ENCODE results near the gene GRK5.

Gene GRK5

GRCh38 chr10:119299531-119299930 lies 92.2 kb downstream of the GRK5 start:
- no peak for DNase-seq (ENCODE audit: low read depth)

GRCh38 chr10:119301397-119301796 lies 94.0 kb downstream of the GRK5 start:
- peak; percentile 55 for DNase-seq (ENCODE audit: low read depth)

DNA sequence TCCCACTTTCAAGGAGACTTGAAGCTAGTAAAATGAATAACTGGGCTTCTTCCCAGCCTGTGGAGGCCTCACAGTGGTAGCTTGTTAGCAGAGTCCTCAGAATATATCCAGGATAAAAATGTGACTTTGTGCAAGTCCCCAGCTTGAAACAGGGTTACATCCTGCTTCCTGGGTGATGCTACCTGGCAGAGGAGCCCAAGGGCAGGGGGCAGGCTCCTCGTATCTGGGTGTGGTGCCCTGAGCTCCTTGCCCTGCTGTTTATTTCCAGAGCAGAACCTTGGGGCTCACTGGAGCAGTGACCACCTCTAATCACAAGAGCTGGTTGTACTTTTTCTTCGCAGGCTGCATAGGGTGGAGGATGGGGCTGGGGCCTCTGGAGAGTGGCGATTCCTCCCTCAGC lies 94.8 kb downstream of the GRK5 start:
- DNase-seq (ENCODE audit: low read depth) = no peak

- DNase-seq (ENCODE audit: low read depth) = no peak
Observed at GRCh38 chr10:119302591-119303253, 95.4 kb downstream of the GRK5 start.

DNA sequence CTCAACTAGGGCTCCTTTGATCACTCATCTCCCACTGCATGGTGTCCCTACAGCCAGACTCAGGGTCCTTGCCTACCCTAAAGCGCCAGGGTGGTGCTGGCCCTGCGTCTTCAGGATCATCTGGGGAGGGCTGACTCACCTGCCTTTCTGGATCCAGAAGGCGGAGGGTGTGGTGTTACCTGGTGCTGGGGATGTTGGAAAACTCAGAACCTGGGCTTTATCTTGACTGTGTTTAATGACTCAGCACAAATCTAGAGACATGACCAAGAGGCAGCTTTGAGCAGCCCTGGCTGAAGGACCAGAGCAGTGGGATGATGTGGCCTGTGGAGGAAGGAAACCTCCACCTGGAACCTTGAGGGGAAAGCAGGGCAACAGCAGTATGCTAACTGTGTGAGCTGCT lies 96.5 kb downstream of the GRK5 start:
- DNase-seq (ENCODE audit: low read depth) = no peak

DNA sequence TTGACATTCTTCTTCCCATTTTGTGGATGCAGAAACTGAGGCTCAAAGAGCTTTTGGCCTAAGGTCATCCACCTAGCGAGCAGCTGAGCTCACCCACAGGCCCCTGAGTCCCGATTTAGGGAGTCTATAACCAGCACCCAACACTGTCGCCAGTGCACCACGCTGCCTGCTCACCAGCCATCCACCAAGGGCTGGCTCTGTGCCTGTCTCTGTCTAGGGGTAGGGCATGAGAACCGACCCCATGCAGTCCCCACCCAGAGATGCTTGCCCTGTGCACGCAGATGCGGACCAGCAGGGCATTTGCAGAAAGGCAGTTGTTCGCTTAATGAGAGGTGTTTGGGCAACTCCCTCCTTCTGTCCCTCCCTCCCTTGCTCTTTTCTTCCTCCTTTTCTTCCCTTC lies 97.2 kb downstream of the GRK5 start:
- DNase-seq (ENCODE audit: low read depth) = no peak

GRCh38 chr10:119305860-119306513 lies 98.6 kb downstream of the GRK5 start:
- peak; percentile 85 for DNase-seq (ENCODE audit: low read depth)

DNA sequence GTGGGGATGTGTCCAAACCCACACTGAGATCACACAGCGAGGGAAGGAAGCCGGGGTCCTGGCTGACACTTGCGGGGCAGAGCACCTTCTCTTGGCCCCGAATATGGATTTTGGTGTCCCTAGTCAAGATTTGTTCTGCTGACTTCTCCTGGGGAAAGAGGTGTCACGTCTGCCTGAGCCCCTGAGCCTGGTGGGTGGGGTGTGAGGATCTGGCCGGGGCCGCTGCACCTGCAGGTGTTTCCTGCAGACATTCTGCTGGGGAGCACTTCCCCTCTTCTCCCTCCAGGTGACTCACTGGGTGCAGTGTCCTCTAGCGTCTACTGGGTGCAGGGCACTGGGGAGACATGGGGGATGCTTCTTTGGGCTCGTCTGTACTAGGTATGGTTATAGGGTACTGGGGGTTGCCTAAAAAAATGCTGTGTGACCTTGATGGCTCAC lies 99.2 kb downstream of the GRK5 start:
- peak; percentile 61 for DNase-seq (ENCODE audit: low read depth)

- DNase-seq (ENCODE audit: low read depth) = no peak
Observed at GRCh38 chr10:119306986-119307392, 99.6 kb downstream of the GRK5 start.

DNA sequence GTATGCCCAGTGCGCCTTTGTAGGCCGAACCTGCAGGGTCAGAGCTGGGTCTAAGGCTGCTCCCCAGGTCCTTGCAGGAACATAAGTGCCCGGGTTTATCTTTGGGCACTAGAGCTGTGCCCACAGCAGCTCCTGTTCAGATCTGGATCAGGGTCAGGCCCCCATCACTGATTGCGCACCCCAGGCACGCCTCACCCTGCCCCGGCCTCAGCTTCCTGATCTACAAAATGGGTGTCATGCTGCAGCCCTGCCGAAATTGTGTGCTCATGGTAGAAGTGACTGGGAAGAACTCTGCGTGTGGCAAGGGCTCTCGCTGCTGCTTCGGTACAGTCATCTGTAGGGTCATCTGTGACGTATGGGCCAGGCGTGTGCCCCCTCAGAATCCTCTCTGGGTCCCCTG lies 100.7 kb downstream of the GRK5 start:
- no peak for DNase-seq (ENCODE audit: low read depth)

- DNase-seq (ENCODE audit: low read depth) = no peak
Observed at GRCh38 chr10:119308551-119309422, 101.4 kb downstream of the GRK5 start.

- DNase-seq (ENCODE audit: low read depth) = no peak
Observed at GRCh38 chr10:119309423-119309770, 102.0 kb downstream of the GRK5 start.

DNA sequence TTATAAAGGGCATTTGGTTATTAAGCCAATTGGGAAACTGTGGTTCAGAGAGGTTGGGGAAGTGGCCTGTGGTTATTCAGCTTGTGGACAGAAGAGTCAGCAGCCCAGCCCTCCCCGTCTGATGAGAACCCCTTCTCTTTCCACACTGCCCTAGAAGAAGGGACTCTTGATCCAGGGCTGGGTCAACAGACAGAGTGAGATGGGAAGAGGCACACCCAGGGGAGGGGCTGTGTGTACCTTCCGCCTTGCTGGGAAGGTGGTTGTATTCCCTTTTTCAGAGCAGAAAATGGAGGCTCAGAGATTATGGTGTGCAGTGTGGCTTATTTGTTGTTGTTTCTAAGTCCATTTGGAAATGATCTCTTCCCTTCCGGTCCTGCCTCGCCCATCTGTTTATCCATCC lies 103.4 kb downstream of the GRK5 start:
- DNase-seq (ENCODE audit: low read depth) = no peak

DNA sequence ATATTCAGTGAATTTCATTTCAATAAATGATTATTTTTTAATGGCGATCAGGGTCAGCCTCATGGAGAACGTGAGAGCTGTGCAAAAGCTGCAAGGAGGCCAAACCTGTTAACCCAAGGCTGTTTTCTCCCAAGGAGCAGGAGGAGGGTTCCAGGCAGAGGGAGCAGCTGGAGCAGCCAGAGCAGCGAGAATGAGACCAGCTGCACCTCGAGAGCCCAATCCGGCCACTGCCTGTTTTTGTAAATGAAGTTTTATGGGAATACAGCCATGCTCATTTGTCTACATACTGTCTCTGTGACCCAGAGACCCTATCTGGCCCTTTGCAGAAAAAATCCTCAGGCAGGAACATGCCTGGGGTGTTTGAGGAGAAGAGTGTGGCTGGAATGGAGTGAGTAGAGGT lies 104.9 kb downstream of the GRK5 start:
- no peak for DNase-seq (ENCODE audit: low read depth)

GRCh38 chr10:119313024-119313423 lies 105.7 kb downstream of the GRK5 start:
- no peak for DNase-seq (ENCODE audit: low read depth)

DNA sequence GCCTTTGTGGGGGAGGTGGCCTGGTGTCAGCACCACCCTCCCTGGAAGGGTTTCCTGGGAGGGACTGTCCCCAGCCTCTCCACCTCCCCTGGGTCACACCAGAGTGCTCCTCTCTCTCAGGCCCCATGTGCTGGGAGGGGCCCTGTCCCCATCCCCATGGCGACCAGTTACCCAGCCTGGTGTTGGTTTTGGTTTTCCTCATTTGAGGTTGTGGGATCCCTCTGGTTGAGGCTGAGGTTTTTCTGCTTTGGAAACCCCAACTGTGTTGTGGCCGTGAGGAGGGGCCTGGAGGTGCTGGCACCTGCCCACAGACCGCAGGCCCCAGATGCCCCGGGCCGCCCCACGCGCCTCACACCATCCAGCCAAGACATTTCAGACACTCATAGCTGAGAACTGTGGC lies 106.3 kb downstream of the GRK5 start:
- DNase-seq (ENCODE audit: low read depth) = peak; percentile 30

DNA sequence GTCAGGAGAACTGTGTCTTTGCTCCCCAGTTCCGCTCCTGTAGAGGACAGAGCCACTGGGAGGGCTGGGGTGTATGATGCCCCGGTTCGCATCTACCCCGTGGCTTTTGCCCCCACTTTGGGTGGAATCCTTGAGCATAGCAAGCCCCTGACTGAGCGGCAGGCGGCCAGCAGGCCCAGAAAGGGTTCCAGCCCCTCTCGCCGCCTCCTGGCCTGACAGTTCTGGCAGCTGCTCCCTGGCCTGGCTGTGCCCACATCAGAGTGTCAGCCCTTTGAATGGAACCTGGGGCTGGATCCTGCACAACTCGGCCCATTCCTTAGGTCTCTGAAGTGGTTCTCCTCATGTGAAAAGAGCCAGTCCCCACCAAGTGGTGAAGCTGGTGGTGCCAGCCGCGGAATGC lies 106.7 kb downstream of the GRK5 start:
- DNase-seq (ENCODE audit: low read depth) = no peak

GRCh38 chr10:119314486-119314885 lies 107.1 kb downstream of the GRK5 start:
- no peak for DNase-seq (ENCODE audit: low read depth)

DNA sequence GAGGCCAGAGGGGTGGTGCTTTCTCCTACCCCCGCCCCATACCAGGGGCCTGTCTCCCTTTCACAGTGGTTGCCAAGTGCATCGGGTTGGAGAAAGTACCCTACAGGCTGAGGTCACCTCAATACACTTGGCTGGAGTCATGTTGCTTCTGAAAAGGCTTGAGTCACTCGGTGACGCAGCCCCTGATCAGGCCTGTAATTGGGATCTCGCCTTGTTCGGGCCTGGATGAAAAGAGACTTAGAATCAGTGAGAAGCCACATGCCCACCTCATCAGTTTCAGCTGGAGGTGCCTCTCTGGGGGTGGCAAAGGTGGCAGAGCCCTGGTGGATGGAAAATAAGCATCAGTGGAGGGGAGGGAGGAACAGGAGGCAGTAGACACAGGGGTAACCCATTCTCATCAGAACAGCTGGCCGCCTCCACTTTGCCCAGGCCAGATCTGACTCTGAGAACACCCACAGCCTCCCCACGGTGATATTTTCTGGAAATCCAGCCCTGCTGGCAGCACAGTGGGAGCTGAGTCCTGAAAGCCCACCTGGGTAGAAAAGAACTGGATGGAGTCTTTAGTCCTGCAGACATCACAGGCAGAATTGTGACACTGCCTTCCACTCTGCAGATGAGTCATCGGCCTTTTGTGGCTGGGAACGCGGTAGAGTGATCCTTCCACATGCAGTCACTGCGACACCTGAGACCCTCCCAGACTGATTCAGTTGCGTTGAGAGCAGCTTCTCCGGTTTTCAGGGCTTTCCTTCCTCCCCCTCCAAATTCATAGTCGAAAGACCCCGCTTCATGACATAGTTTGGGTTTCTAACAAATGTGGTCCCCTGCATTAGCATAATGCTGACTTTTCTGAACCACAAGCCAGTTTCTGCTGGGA lies 108.0 kb downstream of the GRK5 start:
- DNase-seq (ENCODE audit: low read depth) = peak; percentile 57

DNA sequence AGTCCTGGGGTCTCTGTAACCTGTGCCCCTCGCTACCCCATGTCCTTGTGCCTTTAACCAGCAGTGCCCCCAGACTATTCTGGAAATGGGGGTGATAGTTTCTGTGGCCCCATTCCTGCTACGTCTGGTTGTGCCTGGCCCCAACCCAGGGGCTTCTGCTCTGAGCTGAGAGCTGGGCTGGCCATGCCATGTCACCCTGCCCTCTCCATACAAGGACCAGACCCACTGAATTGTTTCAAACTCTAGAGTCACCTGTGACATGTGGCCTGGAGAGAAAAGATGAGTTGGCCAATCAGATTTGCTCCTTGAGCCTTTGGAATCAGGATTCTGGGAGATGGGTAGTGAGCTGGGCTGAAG lies 108.6 kb downstream of the GRK5 start:
- DNase-seq (ENCODE audit: low read depth) = no peak

- no peak for DNase-seq (ENCODE audit: low read depth)
Observed at GRCh38 chr10:119316729-119317097, 109.3 kb downstream of the GRK5 start.
